Kidney (tissue), 14 donors: ENCODE measurements around the gene CD151. TPM values are rescaled to one million over a fixed set of nuclear protein-coding genes. Genes with fewer than 3 reads are reported as not detected.

ENCODE experiments used
- DNase-seq, 5 donors: peaks; one replicate each; pipeline ENCODE4 v3.0.0-alpha.2; 2013 to 2020
- FAIRE-seq: peaks from 2 replicates; lab custom pipeline; 2012; peaks lifted over from hg19 to GRCh38; lab: Jason Lieb, UNC
- H3K27ac ChIP-seq, 2 donors: one replicate each; pipeline ENCODE4 v1.7.0; 2013; ENCODE audit warnings: low read depth in 2 of 2, low read length in 2 of 2, inconsistent platforms in 1 of 2
- H3K27me3 ChIP-seq: one replicate; pipeline ENCODE4 v1.7.1; 2013; ENCODE audit warnings: low read length, inconsistent platforms; ENCODE audit not compliant: control insufficient read depth, insufficient read depth
- H3K36me3 ChIP-seq, 3 donors: one replicate each; pipeline versions ENCODE4 v1.7.0 to v1.7.1; 2013; ENCODE audit warnings: low read length in 3 of 3, control low read depth in 1 of 3, inconsistent platforms in 1 of 3; ENCODE audit not compliant: insufficient read depth in 3 of 3, control insufficient read depth in 2 of 3
- H3K4me1 ChIP-seq, 3 donors: one replicate each; pipeline versions ENCODE4 v1.7.0 to v1.7.1; 2013; ENCODE audit warnings: low read length in 3 of 3, inconsistent platforms in 1 of 3, low read depth in 1 of 3; ENCODE audit not compliant: control insufficient read depth in 2 of 3, insufficient read depth in 2 of 3
- H3K4me3 ChIP-seq, 3 donors: one replicate each; pipeline versions ENCODE4 v1.7.0 to v1.8.1; 2013; ENCODE audit warnings: low read length in 3 of 3, control low read depth in 1 of 3, inconsistent platforms in 1 of 3
- H3K9ac ChIP-seq, 3 donors: one replicate each; pipeline versions ENCODE4 v1.7.0 to v1.7.1; 2013; ENCODE audit warnings: low read length in 3 of 3, control low read depth in 1 of 3, inconsistent platforms in 1 of 3
- H3K9me3 ChIP-seq, 3 donors: one replicate each; pipeline versions ENCODE4 v1.7.0 to v1.7.1; 2013; ENCODE audit warnings: low read length in 3 of 3, control low read depth in 1 of 3, inconsistent platforms in 1 of 3; ENCODE audit not compliant: control insufficient read depth in 2 of 3, insufficient read depth in 1 of 3
- CTCF ChIP-seq: IDR thresholded peaks from 3 replicates; pipeline ENCODE4 v1.5.1; 2012; ENCODE audit warnings: mild to moderate bottlenecking, moderate library complexity, borderline replicate concordance; ENCODE audit not compliant: insufficient read depth; ENCODE audit errors: extremely low read depth
- intact Hi-C: fragments of 100-400 bp; cut with DNase I; formaldehyde crosslinking; loops from one replicate; pipeline ENCODE4 v1.11.1; 2022
- polyA plus RNA-seq: library from polyadenylated mRNA; stranded (reverse); fragments of 350-450 nt; fragmentation: Illumina TruSeq; extraction: RNeasy Lipid Tissue Mini Kit (QIAGEN cat#74804); gene quantifications from one replicate; pipeline ENCODE4 v1.2.3, GENCODE V29; 2014; ENCODE audit warnings: low read depth, low replicate concordance; ENCODE audit not compliant: insufficient read depth
- total RNA-seq: library from RNA; stranded (reverse); fragmentation: NEBNext Ultra II Directional; extraction: Animal tissue kit (Norgen Biotek cat#: 25700); gene quantifications from one replicate; pipeline ENCODE4 v1.2.1, GENCODE V29; 2021
- donor health status: control.
- donor health status: control.
- donor health status: control.
- donor health status: control.
- donor health status: control.
- donor health status: DM: yes; HTN: yes; CAD: no.
- donor health status: Normal renal cell carcinoma (clear cell type).

The CD151 gene
- total and polyA plus RNA-seq, 2 donors from 2014 or later, result 379 to 476 TPM

GRCh38 chr11:873706-874105 lies 41.0 kb downstream of the CD151 start:
- peak in 2 of 5 donors; percentile 46 to 81 for DNase-seq
- no peak overlapping the region for H3K4me3 ChIP-seq
- TF ChIP-seq CTCF, result no peak
- no peak overlapping the region for H3K9ac ChIP-seq
- H3K4me1 ChIP-seq, result peaks cover 0 to 7% (median 4%) of the 10 kb centered on the region in 3 donors
- H3K9me3 ChIP-seq, result no peaks in the 10 kb centered on the region
- no peak overlapping the region for H3K27ac ChIP-seq
- no peaks in the 10 kb centered on the region for H3K27me3 ChIP-seq
- intact Hi-C loops, result no loop called here
- H3K36me3 ChIP-seq, result no peaks in the 10 kb centered on the region
- no peak for FAIRE-seq

GRCh38 chr11:875203-875602 lies 42.5 kb downstream of the CD151 start:
- no peak for DNase-seq

GRCh38 chr11:875769-876301 lies 43.1 kb downstream of the CD151 start:
- no peaks in the 10 kb centered on the region for H3K9me3 ChIP-seq
- FAIRE-seq (no peak), DNase-seq (no peak)
- no peak for TF ChIP-seq CTCF
- H3K9ac ChIP-seq, result no peak overlapping the region
- H3K27ac ChIP-seq, result no peak overlapping the region
- H3K4me3 ChIP-seq, result no peak overlapping the region
- intact Hi-C loops, result no loop called here
- no peaks in the 10 kb centered on the region for H3K36me3 ChIP-seq
- peaks cover 0 to 7% (median 4%) of the 10 kb centered on the region in 3 donors for H3K4me1 ChIP-seq
- H3K27me3 ChIP-seq, result no peaks in the 10 kb centered on the region

More at GRCh38 chr11:875203-875602, 42.5 kb downstream of the CD151 start:
- no peak overlapping the region for H3K9ac ChIP-seq
- no peaks in the 10 kb centered on the region for H3K27me3 ChIP-seq
- no peak for TF ChIP-seq CTCF
- H3K36me3 ChIP-seq, result no peaks in the 10 kb centered on the region
- no peak overlapping the region for H3K27ac ChIP-seq
- intact Hi-C loops, result no loop called here
- H3K9me3 ChIP-seq, result no peaks in the 10 kb centered on the region
- no peak for FAIRE-seq
- no peak overlapping the region for H3K4me3 ChIP-seq
- H3K4me1 ChIP-seq, result peaks cover 0 to 7% (median 4%) of the 10 kb centered on the region in 3 donors

GRCh38 chr11:876545-876944 lies 43.8 kb downstream of the CD151 start:
- H3K27ac ChIP-seq, result no peak overlapping the region
- TF ChIP-seq CTCF, result no peak
- no peaks in the 10 kb centered on the region for H3K9me3 ChIP-seq
- FAIRE-seq, result no peak
- no peak overlapping the region for H3K4me3 ChIP-seq
- no peaks in the 10 kb centered on the region for H3K27me3 ChIP-seq
- peaks cover 0 to 7% (median 4%) of the 10 kb centered on the region in 3 donors for H3K4me1 ChIP-seq
- no peak for DNase-seq
- no peak overlapping the region for H3K9ac ChIP-seq
- intact Hi-C loops, result no loop called here
- H3K36me3 ChIP-seq, result no peaks in the 10 kb centered on the region
